IMR-90 (cell line): ENCODE data around the gene CD99L2. TPM values are rescaled to one million over a fixed set of nuclear protein-coding genes. Genes with fewer than 3 reads are reported as not detected.

ENCODE experiments used
- ATAC-seq: fragments of 200-7000 bp; cut with Tn5 transposase; 2 replicates; pipeline ENCODE4 v1.9.1; 2020; ENCODE audit warnings: low read depth, mild to moderate bottlenecking, moderate library complexity
- BruUV-seq: library from RNA; stranded (reverse); fragments of 400-500 nt; replicated peaks from 2 replicates; lab custom pipeline; 2021; lab: Mats Ljungman, UMichigan
- CTCF ChIA-PET: fragments of 300-600 bp; formaldehyde crosslinking; extraction: SDS; loops from one replicate; lab custom pipeline; 2021; ENCODE audit warnings: antibody characterized with exemption; lab: Yijun Ruan, JAX
- POLR2A ChIA-PET: fragments of 300-600 bp; sonication (Branson Sonifier 250); formaldehyde crosslinking; loops from one replicate; lab custom pipeline; 2022; ENCODE audit warnings: antibody characterized with exemption; ENCODE audit not compliant: unreplicated experiment; lab: Charles Lee
- DNase-seq: peaks from one replicate; pipeline ENCODE4 v3.0.0; 2013
- H2AFZ ChIP-seq: replicated peaks from 2 replicates; pipeline ENCODE3; 2013; ENCODE audit warnings: low read length, mild to moderate bottlenecking; ENCODE audit not compliant: poor library complexity
- H2AK5ac ChIP-seq: 2 replicates; pipeline ENCODE4 v1.6.1; 2013; ENCODE audit warnings: low read depth, low read length, inconsistent platforms
- H2AK9ac ChIP-seq: replicated peaks from 2 replicates; pipeline ENCODE3; 2013; ENCODE audit warnings: mild to moderate bottlenecking, low read depth, low read length, moderate library complexity; ENCODE audit not compliant: poor library complexity
- H2BK120ac ChIP-seq: 2 replicates; pipeline ENCODE4 v1.6.1; 2013; ENCODE audit warnings: low read depth, low read length, inconsistent platforms
- H2BK15ac ChIP-seq: 3 replicates; pipeline ENCODE4 v1.6.1; 2013; ENCODE audit warnings: low read depth, low read length, inconsistent platforms
- H2BK20ac ChIP-seq: 2 replicates; pipeline ENCODE4 v1.6.1; 2013; ENCODE audit warnings: low read depth, mild to moderate bottlenecking, inconsistent platforms, low read length, moderate library complexity
- H2BK5ac ChIP-seq: 2 replicates; pipeline ENCODE4 v1.6.1; 2013; ENCODE audit warnings: mild to moderate bottlenecking, low read depth, low read length, inconsistent platforms; ENCODE audit not compliant: poor library complexity, severe bottlenecking
- H3K14ac ChIP-seq: replicated peaks from 2 replicates; pipeline ENCODE4 v1.6.1; 2013; ENCODE audit warnings: low read depth, low read length, inconsistent platforms
- H3K18ac ChIP-seq: 2 replicates; pipeline ENCODE4 v1.6.1; 2013; ENCODE audit warnings: low read depth, low read length, control low read depth
- H3K23ac ChIP-seq: 2 replicates; pipeline ENCODE4 v1.6.1; 2013; ENCODE audit warnings: low read depth, low read length, inconsistent platforms
- H3K27ac ChIP-seq: 2 replicates; pipeline ENCODE4 v1.5.1; 2013; ENCODE audit warnings: mild to moderate bottlenecking, control low read depth, low read length; ENCODE audit not compliant: insufficient read depth
- H3K27me3 ChIP-seq: 2 replicates; pipeline ENCODE4 v1.6.1; 2013; ENCODE audit warnings: low read length; ENCODE audit not compliant: control insufficient read depth, insufficient read depth
- H3K36me3 ChIP-seq: 2 replicates; pipeline ENCODE4 v1.6.1; 2013; ENCODE audit warnings: low read length, mixed read lengths; ENCODE audit not compliant: control insufficient read depth, insufficient read depth
- H3K4ac ChIP-seq: 2 replicates; pipeline ENCODE4 v1.6.1; 2013; ENCODE audit warnings: low read depth, low read length, inconsistent platforms
- H3K4me1 ChIP-seq: 2 replicates; pipeline ENCODE4 v1.6.1; 2013; ENCODE audit warnings: low read length, mixed read lengths; ENCODE audit not compliant: control insufficient read depth, insufficient read depth
- H3K4me2 ChIP-seq: 2 replicates; pipeline ENCODE4 v1.6.1; 2013; ENCODE audit warnings: low read depth, mild to moderate bottlenecking, control low read depth, low read length, moderate library complexity
- H3K4me3 ChIP-seq: 2 replicates; pipeline ENCODE4 v1.5.1; 2013; ENCODE audit warnings: low read depth, mild to moderate bottlenecking, control low read depth, low read length, moderate library complexity; ENCODE audit not compliant: insufficient read depth
- H3K56ac ChIP-seq: 2 replicates; pipeline ENCODE4 v1.6.1; 2013; ENCODE audit warnings: low read length, inconsistent platforms; ENCODE audit not compliant: insufficient read depth; ENCODE audit errors: extremely low read depth
- H3K79me1 ChIP-seq, 2 experiments: 2 replicates each; pipeline ENCODE4 v1.6.1; 2013; ENCODE audit warnings: low read length in 2 of 2, inconsistent platforms in 1 of 2, low read depth in 1 of 2
- H3K9ac ChIP-seq: 2 replicates; pipeline ENCODE4 v1.6.1; 2013; ENCODE audit warnings: low read depth, low read length, control low read depth
- H3K9me1 ChIP-seq: 2 replicates; pipeline ENCODE4 v1.6.1; 2013; ENCODE audit warnings: low read length, inconsistent platforms; ENCODE audit not compliant: insufficient read depth
- H3K9me3 ChIP-seq: 2 replicates; pipeline ENCODE4 v1.6.1; 2013; ENCODE audit warnings: low read length; ENCODE audit not compliant: control insufficient read depth, insufficient read depth
- H4K20me1 ChIP-seq: 2 replicates; pipeline ENCODE4 v1.6.1; 2013; ENCODE audit warnings: low read length, inconsistent platforms; ENCODE audit not compliant: insufficient read depth
- H4K5ac ChIP-seq: 2 replicates; pipeline ENCODE4 v1.6.1; 2013; ENCODE audit warnings: mild to moderate bottlenecking, low read depth, low read length, control low read depth
- H4K8ac ChIP-seq, 2 experiments: 2 replicates each; pipeline ENCODE4 v1.6.1; 2013; ENCODE audit warnings: low read depth in 2 of 2, low read length in 2 of 2, control low read depth in 1 of 2, inconsistent platforms in 1 of 2
- H4K91ac ChIP-seq: 2 replicates; pipeline ENCODE4 v1.6.1; 2013; ENCODE audit warnings: low read depth, low read length, inconsistent platforms; ENCODE audit not compliant: insufficient read depth
- BHLHE40 ChIP-seq: fragments of 150-350 bp; IDR thresholded peaks from 2 replicates; pipeline ENCODE4 v1.6.1; 2016; ENCODE audit warnings: mild to moderate bottlenecking, low read depth, low read length
- CEBPB ChIP-seq: IDR thresholded peaks from 2 replicates; pipeline ENCODE4 v1.6.1; 2012; ENCODE audit warnings: low read depth, low read length, improper control_type of control experiment
- CHD1 ChIP-seq: IDR thresholded peaks from 2 replicates; pipeline ENCODE4 v1.6.1; 2012; ENCODE audit warnings: low read depth, low read length, improper control_type of control experiment
- CTCF ChIP-seq: conservative IDR thresholded peaks from 2 replicates; pipeline ENCODE4 v1.5.1; 2012; ENCODE audit warnings: mild to moderate bottlenecking, low read depth, low read length, improper control_type of control experiment
- ELK1 ChIP-seq: fragments of 150-350 bp; IDR thresholded peaks from 2 replicates; pipeline ENCODE4 v1.6.1; 2016; ENCODE audit warnings: low read depth, mild to moderate bottlenecking, low read length, moderate library complexity, borderline replicate concordance
- FOS ChIP-seq: fragments of 150-350 bp; IDR thresholded peaks from 2 replicates; pipeline ENCODE4 v1.6.1; 2016; ENCODE audit warnings: low read depth, low read length
- MAFK ChIP-seq: IDR thresholded peaks from 2 replicates; pipeline ENCODE4 v1.6.1; 2012; ENCODE audit warnings: low read depth, low read length, improper control_type of control experiment
- MAZ ChIP-seq: IDR thresholded peaks from 2 replicates; pipeline ENCODE4 v1.6.1; 2012; ENCODE audit warnings: low read depth, mild to moderate bottlenecking, low read length, improper control_type of control experiment, moderate library complexity, borderline replicate concordance
- NFE2L2 ChIP-seq: fragments of 150-350 bp; IDR thresholded peaks from 2 replicates; pipeline ENCODE4 v1.6.1; 2016; ENCODE audit warnings: low read depth, mild to moderate bottlenecking, low read length
- POLR2A ChIP-seq: IDR thresholded peaks from 2 replicates; pipeline ENCODE4 v1.6.1; 2012; ENCODE audit warnings: mild to moderate bottlenecking, low read depth, low read length
- RAD21 ChIP-seq: IDR thresholded peaks from 2 replicates; pipeline ENCODE4 v1.6.1; 2012; ENCODE audit warnings: low read length, improper control_type of control experiment
- RCOR1 ChIP-seq: IDR thresholded peaks from 2 replicates; pipeline ENCODE4 v1.6.1; 2012; ENCODE audit warnings: mild to moderate bottlenecking, low read length, improper control_type of control experiment; ENCODE audit not compliant: insufficient replicate concordance
- RFX5 ChIP-seq: IDR thresholded peaks from 2 replicates; pipeline ENCODE4 v1.8.0; 2012; ENCODE audit warnings: low read depth, mild to moderate bottlenecking, low read length, moderate library complexity
- SMC3 ChIP-seq: fragments of 150-350 bp; IDR thresholded peaks from 2 replicates; pipeline ENCODE4 v1.6.1; 2016; ENCODE audit warnings: low read depth, mild to moderate bottlenecking, antibody characterized with exemption, low read length, moderate library complexity
- USF2 ChIP-seq: fragments of 150-350 bp; IDR thresholded peaks from 2 replicates; pipeline ENCODE4 v1.6.1; 2017; ENCODE audit warnings: mild to moderate bottlenecking, antibody characterized with exemption, low read length, low read depth
- WGBS, 2 experiments: methylation state at CpG; one replicate each; pipeline versions ENCODE4 v1.1.5 to v1.1.7; 2013; ENCODE audit warnings: missing lambda C conversion rate in 2 of 2; ENCODE audit not compliant: insufficient read length in 1 of 2; ENCODE audit errors: extremely low coverage in 2 of 2; 5-methylcytosine and 5-hydroxymethylcytosine counted together
- dilution Hi-C: fragments of 300-500 bp; cut with HindIII; formaldehyde crosslinking; loops from one replicate; pipeline ENCODE4 v1.14.3; 2018; ENCODE audit warnings: low sequenced_read_pairs; ENCODE audit not compliant: unreplicated experiment
- in situ Hi-C: fragments of 300-500 bp; cut with MboI; formaldehyde crosslinking; loops from 3 replicates; pipeline ENCODE4 v1.14.3; 2019; ENCODE audit warnings: low sequenced_read_pairs, inconsistent platforms, mixed read lengths
- intact Hi-C: fragments of 100-400 bp; cut with micrococcal nuclease; formaldehyde crosslinking; loops from 2 replicates; pipeline ENCODE4 v1.10.0; 2022
- polyA plus RNA-seq, 3 experiments: library from polyadenylated mRNA; depleted of rRNA; stranded (reverse); fragments of >200 nt; gene quantifications; 2 replicates each; pipeline ENCODE4 v1.2.3, GENCODE V29; 2012; ENCODE audit warnings: low replicate concordance in 1 of 3
- total RNA-seq: library from RNA; depleted of rRNA; stranded (reverse); fragments of >200 nt; gene quantifications from 2 replicates; pipeline ENCODE4 v1.2.3, GENCODE V29; 2012

CD99L2 gene
- total and polyA plus RNA-seq, 2 of the 4 experiments (the other 2 are of a cell fraction), result 17.4 to 41.4 TPM

- Histone ChIP-seq H4K8ac (no peak overlapping the region), H4K5ac (no peak overlapping the region), H3K14ac (no peak overlapping the region), H3K79me1 (no peaks in the 10 kb centered on the region), H3K56ac (no peak overlapping the region), H4K20me1 (no peaks in the 10 kb centered on the region), H4K91ac (no peak overlapping the region), H3K23ac (no peak overlapping the region), H3K4me2 (no peak overlapping the region), H2BK5ac (no peak overlapping the region), H3K4me3 (no peak overlapping the region), H2BK20ac (no peak overlapping the region), H3K9me3 (no peaks in the 10 kb centered on the region), H3K18ac (no peak overlapping the region), H3K4ac (no peak overlapping the region), H3K27me3 (peaks cover 2% of the 10 kb centered on the region; the same call in 1 of the 2 replicates), H2AK9ac (no peak overlapping the region), H3K9me1 (no peaks in the 10 kb centered on the region), H2AFZ (no peak overlapping the region), H2BK120ac (no peak overlapping the region), H3K36me3 (no peaks in the 10 kb centered on the region), H2BK15ac (no peak overlapping the region), H3K9ac (no peak overlapping the region), H3K4me1 (no peaks in the 10 kb centered on the region), H2AK5ac (no peak overlapping the region), H3K27ac (no peak overlapping the region)
- TF ChIP-seq ELK1, result no peak
- TF ChIP-seq RCOR1, result no peak
- TF ChIP-seq NFE2L2, result no peak
- no peak for TF ChIP-seq MAFK
- TF ChIP-seq CTCF, result no peak
- no peak for TF ChIP-seq POLR2A
- no peak for TF ChIP-seq SMC3
- TF ChIP-seq MAZ, result no peak
- no peak for TF ChIP-seq CHD1
- no peak for TF ChIP-seq FOS
- no peak for TF ChIP-seq BHLHE40
- no peak for TF ChIP-seq USF2
- no peak for TF ChIP-seq CEBPB
- TF ChIP-seq RAD21, result no peak
- TF ChIP-seq RFX5, result no peak
- WGBS, 2 experiments, result 27% methylated on average over 2 of the region's 6 CpGs; no CpG with 5 or more reads in 1 of the 2 experiments
- no TSS peak for BruUV-seq
- no peak for ATAC-seq
- CTCF ChIA-PET, result no interaction called here
- POLR2A ChIA-PET, result no interaction called here
- in situ Hi-C loops, result no loop called here
- intact Hi-C loops, result no loop called here
- dilution Hi-C loops, result no loop called here
- DNase-seq, result no peak
Observed at GRCh38 chrX:150906694-150907093, 8.2 kb upstream of the CD99L2 start.
